SK-N-SH (cell line): ENCODE results near the gene KRT78. TPM values are rescaled to one million over a fixed set of nuclear protein-coding genes. Genes with fewer than 3 reads are reported as not detected.

Experiments
- CTCF ChIA-PET: fragments of 300-600, 350-600 bp; formaldehyde crosslinking; extraction: SDS; loops from one replicate; lab custom pipeline; 2021; lab: Yijun Ruan, JAX
- POLR2A ChIA-PET: fragments of 350-600 bp; sonication (Branson Sonifier 250); formaldehyde crosslinking; extraction: SDS; loops from one replicate; lab custom pipeline; 2020; ENCODE audit warnings: antibody characterized with exemption, inconsistent platforms; lab: Yijun Ruan, JAX
- DNase-seq: peaks from one replicate; pipeline ENCODE4 v3.0.0; 2012
- H2AFZ ChIP-seq: fragments of 200-600 bp; sonication (generic); 2 replicates; pipeline ENCODE4 v1.8.1; 2016; ENCODE audit warnings: antibody characterized with exemption, mild to moderate bottlenecking, low read depth
- H3F3A ChIP-seq: fragments of 200-600 bp; sonication (generic); replicated peaks from 2 replicates; pipeline ENCODE3; 2016; ENCODE audit warnings: antibody characterized with exemption, mild to moderate bottlenecking; ENCODE audit not compliant: insufficient read depth
- H3K27ac ChIP-seq, 2 experiments: fragments of 200-500 bp in 1 of 2; fragments of 200-600 bp in 1 of 2; sonication (Bioruptor generic) in 1 of 2; sonication (generic), shearing (Covaris generic) in 1 of 2; 2 replicates each; pipeline versions ENCODE4 v1.5.1 to v1.6.1; 2014 to 2016; ENCODE audit warnings: low read depth in 2 of 2, inconsistent platforms in 1 of 2, low read length in 1 of 2, mild to moderate bottlenecking in 1 of 2, mixed read lengths in 1 of 2
- H3K27me3 ChIP-seq: fragments of 200-600 bp; sonication (generic), shearing (Covaris generic); 2 replicates; pipeline ENCODE4 v1.6.1; 2016; ENCODE audit warnings: mixed run types; ENCODE audit not compliant: insufficient read depth
- H3K36me3 ChIP-seq, 2 experiments: fragments of 200-500 bp in 1 of 2; fragments of 200-600 bp in 1 of 2; sonication (Bioruptor generic) in 1 of 2; sonication (generic) in 1 of 2; replicated peaks in 1 of 2; 2 replicates each; pipeline versions ENCODE3 to v1.5.1; 2014 to 2016; ENCODE audit warnings: low read length in 1 of 2, mild to moderate bottlenecking in 1 of 2; ENCODE audit not compliant: insufficient read depth in 2 of 2, control insufficient read depth in 1 of 2
- H3K4me1 ChIP-seq, 2 experiments: fragments of 200-500 bp in 1 of 2; fragments of 200-600 bp in 1 of 2; sonication (Bioruptor generic) in 1 of 2; sonication (generic), shearing (Covaris generic) in 1 of 2; 2 replicates each; pipeline versions ENCODE4 v1.5.1 to v1.6.1; 2014 to 2016; ENCODE audit warnings: low read depth in 1 of 2, low read length in 1 of 2, mixed run types in 1 of 2; ENCODE audit not compliant: insufficient read depth in 2 of 2, control insufficient read depth in 1 of 2
- H3K4me2 ChIP-seq: fragments of 200-600 bp; sonication (generic), shearing (Covaris generic); 2 replicates; pipeline ENCODE4 v1.6.1; 2017; ENCODE audit warnings: mixed run types
- H3K4me3 ChIP-seq, 2 experiments: fragments of 200-500 bp in 1 of 2; fragments of 200-600 bp in 1 of 2; sonication (Bioruptor generic) in 1 of 2; sonication (generic), shearing (Covaris generic) in 1 of 2; 2 replicates each; pipeline versions ENCODE4 v1.5.1 to v1.8.1; 2014 to 2016; ENCODE audit warnings: low read depth in 2 of 2, inconsistent platforms in 1 of 2, low read length in 1 of 2, mild to moderate bottlenecking in 1 of 2, mixed read lengths in 1 of 2, moderate library complexity in 1 of 2
- H3K79me2 ChIP-seq: fragments of 200-600 bp; sonication (generic); 2 replicates; pipeline ENCODE4 v1.8.1; 2017; ENCODE audit warnings: mild to moderate bottlenecking; ENCODE audit not compliant: insufficient read depth
- H3K9ac ChIP-seq: fragments of 200-600 bp; sonication (generic); 2 replicates; pipeline ENCODE4 v1.6.1; 2017; ENCODE audit warnings: mixed run types
- H3K9me2 ChIP-seq: fragments of 200-600 bp; sonication (generic); 2 replicates; pipeline ENCODE4 v1.6.1; 2017; ENCODE audit warnings: mixed run types
- H3K9me3 ChIP-seq: fragments of 200-600 bp; sonication (generic); 2 replicates; pipeline ENCODE4 v1.6.1; 2017; ENCODE audit warnings: mixed run types, mild to moderate bottlenecking, moderate library complexity
- H4K20me1 ChIP-seq: fragments of 200-600 bp; sonication (generic); 2 replicates; pipeline ENCODE4 v1.6.1; 2017; ENCODE audit warnings: mild to moderate bottlenecking, mixed run types; ENCODE audit not compliant: insufficient read depth
- CHD2 ChIP-seq: fragments of 150-350 bp; IDR thresholded peaks from 2 replicates; pipeline ENCODE4 v1.6.1; 2018; ENCODE audit warnings: low read length; ENCODE audit not compliant: partially characterized antibody
- ELF1 ChIP-seq: IDR thresholded peaks from 2 replicates; pipeline ENCODE4 v1.4.0; 2012
- EP300 ChIP-seq, 2 experiments: IDR thresholded peaks; 2 replicates each; pipeline versions ENCODE4 v1.4.0 to v1.6.1; 2012; ENCODE audit warnings: borderline replicate concordance in 1 of 2, low read depth in 1 of 2, low read length in 1 of 2
- EZH2phosphoT487 ChIP-seq: fragments of 200-600 bp; sonication (generic); IDR thresholded peaks from 2 replicates; pipeline ENCODE4 v1.6.1; 2017; ENCODE audit warnings: low read depth, mixed run types, mild to moderate bottlenecking, antibody characterized with exemption, moderate library complexity, borderline replicate concordance
- FOSL2 ChIP-seq: IDR thresholded peaks from 2 replicates; pipeline ENCODE4 v1.4.0; 2012; ENCODE audit warnings: low read depth, mild to moderate bottlenecking, moderate library complexity, borderline replicate concordance
- FOXJ3 ChIP-seq: sonication (generic); formaldehyde crosslinking; IDR thresholded peaks from 2 replicates; pipeline ENCODE4 v1.5.1; 2020; ENCODE audit warnings: mild to moderate bottlenecking, missing genetic modification reagents
- FOXM1 ChIP-seq: IDR thresholded peaks from 2 replicates; pipeline ENCODE4 v1.4.0; 2012; ENCODE audit warnings: low read depth, mild to moderate bottlenecking
- GABPA ChIP-seq: IDR thresholded peaks from 2 replicates; pipeline ENCODE4 v1.4.0; 2012; ENCODE audit warnings: low read depth, mild to moderate bottlenecking
- IRF3 ChIP-seq: fragments of 150-350 bp; IDR thresholded peaks from 2 replicates; pipeline ENCODE4 v1.6.1; 2016; ENCODE audit warnings: mild to moderate bottlenecking, low read depth, low read length
- JUND ChIP-seq: IDR thresholded peaks from 2 replicates; pipeline ENCODE4 v1.4.0; 2012
- MXI1 ChIP-seq: IDR thresholded peaks from 2 replicates; pipeline ENCODE4 v1.6.1; 2012; ENCODE audit warnings: mild to moderate bottlenecking, low read depth, low read length, improper control_type of control experiment
- NFIC ChIP-seq: IDR thresholded peaks from 2 replicates; pipeline ENCODE4 v1.4.0; 2012; ENCODE audit warnings: borderline replicate concordance
- NRF1 ChIP-seq: IDR thresholded peaks from 2 replicates; pipeline ENCODE4 v1.6.1; 2012; ENCODE audit warnings: low read depth, mild to moderate bottlenecking, low read length
- REST ChIP-seq: IDR thresholded peaks from 2 replicates; pipeline ENCODE4 v1.6.1; 2012; ENCODE audit warnings: mild to moderate bottlenecking, low read depth, low read length, moderate library complexity
- RFX5 ChIP-seq: IDR thresholded peaks from 2 replicates; pipeline ENCODE4 v1.6.1; 2012; ENCODE audit warnings: mild to moderate bottlenecking, improper control_type of control experiment, low read length
- SMC3 ChIP-seq: IDR thresholded peaks from 2 replicates; pipeline ENCODE4 v1.6.1; 2012; ENCODE audit warnings: low read depth, low read length, improper control_type of control experiment
- TCF12 ChIP-seq: IDR thresholded peaks from 2 replicates; pipeline ENCODE4 v1.4.0; 2012
- USF1 ChIP-seq: IDR thresholded peaks from 2 replicates; pipeline ENCODE4 v1.4.0; 2012; ENCODE audit warnings: low read depth, borderline replicate concordance
- ZBTB33 ChIP-seq: IDR thresholded peaks from 2 replicates; pipeline ENCODE4 v1.4.0; 2012; ENCODE audit warnings: low read depth, borderline replicate concordance
- WGBS: methylation state at CpG from one replicate; pipeline ENCODE4 v1.1.6; 2017; ENCODE audit warnings: low lambda C conversion rate; 5-methylcytosine and 5-hydroxymethylcytosine counted together
- polyA plus RNA-seq, 3 experiments: library from polyadenylated mRNA; depleted of rRNA; stranded (reverse); fragments of >200 nt; gene quantifications; 2 replicates each; pipeline ENCODE4 v1.2.3, GENCODE V29; 2012

The KRT78 gene
- polyA plus RNA-seq, 1 of the 3 experiments (the other 2 are of a cell fraction): not detected

GRCh38 chr12:52798671-52799504 is 49.9 kb downstream of the KRT78 start:
- H3K9me3 ChIP-seq: no peaks in the 10 kb centered on the region
- no peak overlapping the region for H2AFZ ChIP-seq
- no peak overlapping the region for H3K9ac ChIP-seq
- 7% methylated on average over 7 of the region's 7 CpGs for WGBS
- no peaks in the 10 kb centered on the region for H4K20me1 ChIP-seq
- H3K79me2 ChIP-seq: no peaks in the 10 kb centered on the region
- POLR2A ChIA-PET: no interaction called here
- no peak for DNase-seq
- no peak overlapping the region for H3K4me3 ChIP-seq
- H3F3A ChIP-seq: peaks cover 3% of the 10 kb centered on the region
- CTCF ChIA-PET: interaction anchor here (1.4 kb wide), 1 partner anchor 81 kb away, joined by 5 read pairs; no protein-coding TSS in a partner anchor
- TF ChIP-seq SMC3 (no peak), RFX5 (no peak), FOXM1 (no peak), NRF1 (no peak), CHD2 (no peak)
- no peaks in the 10 kb centered on the region for H3K4me1 ChIP-seq
- H3K4me2 ChIP-seq: no peak overlapping the region
- H3K27me3 ChIP-seq: peaks cover 8% of the 10 kb centered on the region; the same call in 1 of the 2 replicates
- no peak overlapping the region for H3K27ac ChIP-seq
- H3K9me2 ChIP-seq: no peaks in the 10 kb centered on the region
- no peaks in the 10 kb centered on the region for H3K36me3 ChIP-seq

- DNase-seq: no peak
- POLR2A ChIA-PET: no interaction called here
- no peaks in the 10 kb centered on the region for H3K9me3 ChIP-seq
- TF ChIP-seq EZH2phosphoT487 (no peak), JUND (no peak), GABPA (no peak), ELF1 (no peak), REST (no peak), EP300 (IDR thresholded peaks at IDR 0.05; ENCODE audit: borderline replicate concordance in 1 of 2, low read depth in 1 of 2, low read length in 1 of 2) (no peak), FOSL2 (no peak), MXI1 (no peak), FOXJ3 (CRISPR knock-in tag) (no peak), IRF3 (no peak), TCF12 (no peak), ZBTB33 (no peak), USF1 (no peak), RFX5 (no peak), NFIC (no peak), SMC3 (no peak)
These were observed 50.7 kb downstream of the KRT78 start for GRCh38 chr12:52798003-52798670.

More at GRCh38 chr12:52798003-52798670, 50.7 kb downstream of the KRT78 start:
- H3F3A ChIP-seq: peaks cover 3% of the 10 kb centered on the region
- CTCF ChIA-PET: no interaction called here
- no peaks in the 10 kb centered on the region for H4K20me1 ChIP-seq
- H2AFZ ChIP-seq: no peak overlapping the region
- H3K9me2 ChIP-seq: no peaks in the 10 kb centered on the region
- H3K79me2 ChIP-seq: no peaks in the 10 kb centered on the region
- no peak overlapping the region for H3K4me2 ChIP-seq
- H3K27ac ChIP-seq: no peak overlapping the region
- H3K27me3 ChIP-seq: peaks cover 4% of the 10 kb centered on the region; the same call in 1 of the 2 replicates
- no peak overlapping the region for H3K4me3 ChIP-seq
- 46% methylated on average over 4 of the region's 4 CpGs for WGBS
- no peak overlapping the region for H3K9ac ChIP-seq
- no peaks in the 10 kb centered on the region for H3K36me3 ChIP-seq
- no peaks in the 10 kb centered on the region for H3K4me1 ChIP-seq
